ENCODE results near the gene RUBCNL. TPM values are rescaled to one million over a fixed set of nuclear protein-coding genes. Genes with fewer than 3 reads are reported as not detected.

The RUBCNL gene
- total RNA-seq, 1 experiment from 2014 or later = 0.37 TPM

DNA sequence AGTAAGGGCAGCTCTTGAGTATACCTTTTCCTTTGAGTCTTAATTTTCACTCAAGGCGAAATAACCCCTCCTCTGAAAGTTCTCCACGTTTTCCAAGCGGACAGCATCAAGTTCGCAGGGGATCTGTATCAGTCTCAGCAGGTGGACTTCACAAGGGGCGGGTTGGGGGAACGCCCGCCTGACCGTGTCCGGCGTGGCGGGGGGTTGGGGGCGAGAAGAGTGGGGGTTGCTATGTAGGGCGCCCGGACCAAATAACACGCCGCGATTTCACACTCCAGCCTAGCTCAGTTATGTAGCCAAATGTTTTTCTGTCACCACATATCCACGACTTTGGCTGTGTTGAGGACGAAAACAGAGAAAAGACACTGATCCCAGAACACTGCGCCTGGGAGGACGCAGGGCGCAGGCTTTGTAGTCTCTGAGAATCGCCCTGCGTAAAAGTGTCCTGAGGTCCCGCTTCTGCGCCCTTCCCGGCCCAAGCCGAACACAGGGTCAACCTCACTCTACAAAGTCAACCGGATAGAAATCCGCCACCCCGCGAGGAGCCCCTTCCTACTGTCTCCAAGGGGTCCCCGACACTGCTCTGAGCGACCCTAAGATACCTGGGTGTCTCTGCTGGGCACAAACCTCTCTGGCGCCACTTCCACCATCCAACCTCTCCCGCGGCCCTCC lies 524 bp downstream of the RUBCNL start:
- no peak for DNase-seq
- TF ChIP-seq, protein P1, sequence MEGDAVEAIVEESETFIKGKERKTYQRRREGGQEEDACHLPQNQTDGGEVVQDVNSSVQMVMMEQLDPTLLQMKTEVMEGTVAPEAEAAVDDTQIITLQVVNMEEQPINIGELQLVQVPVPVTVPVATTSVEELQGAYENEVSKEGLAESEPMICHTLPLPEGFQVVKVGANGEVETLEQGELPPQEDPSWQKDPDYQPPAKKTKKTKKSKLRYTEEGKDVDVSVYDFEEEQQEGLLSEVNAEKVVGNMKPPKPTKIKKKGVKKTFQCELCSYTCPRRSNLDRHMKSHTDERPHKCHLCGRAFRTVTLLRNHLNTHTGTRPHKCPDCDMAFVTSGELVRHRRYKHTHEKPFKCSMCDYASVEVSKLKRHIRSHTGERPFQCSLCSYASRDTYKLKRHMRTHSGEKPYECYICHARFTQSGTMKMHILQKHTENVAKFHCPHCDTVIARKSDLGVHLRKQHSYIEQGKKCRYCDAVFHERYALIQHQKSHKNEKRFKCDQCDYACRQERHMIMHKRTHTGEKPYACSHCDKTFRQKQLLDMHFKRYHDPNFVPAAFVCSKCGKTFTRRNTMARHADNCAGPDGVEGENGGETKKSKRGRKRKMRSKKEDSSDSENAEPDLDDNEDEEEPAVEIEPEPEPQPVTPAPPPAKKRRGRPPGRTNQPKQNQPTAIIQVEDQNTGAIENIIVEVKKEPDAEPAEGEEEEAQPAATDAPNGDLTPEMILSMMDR (conservative IDR thresholded peaks at IDR 0.05) = no peak
- no peak for TF ChIP-seq EZH2 (IDR thresholded peaks at IDR 0.05; ENCODE audit: low read depth)
- Histone ChIP-seq H3K27ac (no peak overlapping the region), H3K9me2 (ENCODE audit: insufficient read depth) (no peaks in the 10 kb centered on the region), H3K4me3 (no peak overlapping the region), H2AFZ (no peak overlapping the region), H3K36me3 (ENCODE audit: low read depth) (no peaks in the 10 kb centered on the region), H3F3A (ENCODE audit: insufficient read depth, low read depth) (no peaks in the 10 kb centered on the region), H3K9me3 (ENCODE audit: insufficient read depth, low read depth) (no peaks in the 10 kb centered on the region), H3K4me1 (replicated peaks; ENCODE audit: insufficient read depth) (no peaks in the 10 kb centered on the region), H4K20me1 (ENCODE audit: insufficient read depth) (no peaks in the 10 kb centered on the region), H3K27me3 (ENCODE audit: insufficient read depth, low read depth) (no peaks in the 10 kb centered on the region), H3K4me2 (no peak overlapping the region), H3K79me2 (ENCODE audit: low read depth) (no peaks in the 10 kb centered on the region)
- intact Hi-C loops (cut with micrococcal nuclease; ENCODE audit: unreplicated experiment) = no loop called here
- BruUV-seq (replicated peaks) = no TSS peak
- ChIA-PET POLR2A (ENCODE audit: unreplicated experiment) (no interaction called here), CTCF (no interaction called here)

DNA sequence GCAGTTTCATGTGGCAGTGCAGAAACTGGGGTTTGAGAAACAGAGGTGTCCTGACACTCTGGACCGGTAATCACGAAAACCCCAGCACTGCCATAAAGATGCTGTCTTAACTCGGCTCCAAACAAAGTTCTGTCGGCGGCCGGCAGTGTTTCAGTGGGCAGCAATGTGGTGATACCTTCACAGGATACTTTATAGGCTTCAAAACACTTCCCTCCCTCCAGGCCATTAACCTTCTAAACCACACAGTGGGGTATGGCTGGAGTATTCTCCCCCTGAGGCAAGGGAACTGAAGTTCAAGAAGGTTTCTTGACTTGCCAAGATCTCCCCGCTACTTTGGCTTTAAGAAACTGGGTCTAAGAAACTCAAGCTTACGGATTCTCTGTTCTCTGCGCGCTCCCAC lies 1.1 kb downstream of the RUBCNL start:
- H3K79me2 ChIP-seq (ENCODE audit: low read depth) = no peaks in the 10 kb centered on the region
- H2AFZ ChIP-seq = no peak overlapping the region
- TF ChIP-seq, protein P1 (conservative IDR thresholded peaks at IDR 0.05) = no peak
- TF ChIP-seq EZH2 (IDR thresholded peaks at IDR 0.05; ENCODE audit: low read depth) = no peak
- intact Hi-C loops (cut with micrococcal nuclease; ENCODE audit: unreplicated experiment) = no loop called here
- CTCF ChIA-PET = no interaction called here
- H3F3A ChIP-seq (ENCODE audit: insufficient read depth, low read depth) = no peaks in the 10 kb centered on the region
- H3K27me3 ChIP-seq (ENCODE audit: insufficient read depth, low read depth) = no peaks in the 10 kb centered on the region
- POLR2A ChIA-PET (ENCODE audit: unreplicated experiment) = no interaction called here
- DNase-seq = no peak
- H4K20me1 ChIP-seq (ENCODE audit: insufficient read depth) = no peaks in the 10 kb centered on the region
- no TSS peak for BruUV-seq (replicated peaks)
- H3K4me3 ChIP-seq = no peak overlapping the region
- no peak overlapping the region for H3K4me2 ChIP-seq
- no peaks in the 10 kb centered on the region for H3K4me1 ChIP-seq (replicated peaks; ENCODE audit: insufficient read depth)
- no peaks in the 10 kb centered on the region for H3K9me3 ChIP-seq (ENCODE audit: insufficient read depth, low read depth)
- no peaks in the 10 kb centered on the region for H3K36me3 ChIP-seq (ENCODE audit: low read depth)
- H3K9me2 ChIP-seq (ENCODE audit: insufficient read depth) = no peaks in the 10 kb centered on the region
- no peak overlapping the region for H3K27ac ChIP-seq

DNA sequence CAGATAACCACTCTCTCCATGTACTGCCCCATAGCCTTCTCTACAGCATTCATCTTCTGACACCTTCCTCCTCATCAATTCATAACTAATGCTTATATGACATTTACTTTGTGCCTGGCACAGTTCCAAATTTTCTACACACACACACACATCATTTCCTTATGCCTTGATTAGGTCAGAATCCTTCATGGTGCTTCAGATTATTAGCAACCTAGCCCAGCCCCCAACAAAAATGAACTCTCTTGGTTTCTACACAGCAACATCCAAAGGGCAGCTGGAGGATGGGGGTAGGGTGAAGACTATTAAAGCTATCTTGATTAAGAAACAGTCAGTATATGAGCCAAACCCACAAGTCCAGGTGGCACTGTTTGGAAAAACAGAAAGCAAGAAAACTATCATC lies 3.7 kb downstream of the RUBCNL start:
- H3F3A ChIP-seq (ENCODE audit: insufficient read depth, low read depth) = no peaks in the 10 kb centered on the region
- H3K4me2 ChIP-seq = no peak overlapping the region
- H3K9me3 ChIP-seq (ENCODE audit: insufficient read depth, low read depth) = no peaks in the 10 kb centered on the region
- H3K79me2 ChIP-seq (ENCODE audit: low read depth) = no peaks in the 10 kb centered on the region
- POLR2A ChIA-PET (ENCODE audit: unreplicated experiment) = no interaction called here
- intact Hi-C loops (cut with micrococcal nuclease; ENCODE audit: unreplicated experiment) = no loop called here
- no peak for DNase-seq
- no peak overlapping the region for H3K4me3 ChIP-seq
- H2AFZ ChIP-seq = no peak overlapping the region
- no peaks in the 10 kb centered on the region for H3K27me3 ChIP-seq (ENCODE audit: insufficient read depth, low read depth)
- no peaks in the 10 kb centered on the region for H3K36me3 ChIP-seq (ENCODE audit: low read depth)
- CTCF ChIA-PET = no interaction called here
- H3K9me2 ChIP-seq (ENCODE audit: insufficient read depth) = no peaks in the 10 kb centered on the region
- BruUV-seq (replicated peaks) = no TSS peak
- no peaks in the 10 kb centered on the region for H3K4me1 ChIP-seq (replicated peaks; ENCODE audit: insufficient read depth)
- no peaks in the 10 kb centered on the region for H4K20me1 ChIP-seq (ENCODE audit: insufficient read depth)
- no peak overlapping the region for H3K27ac ChIP-seq
- TF ChIP-seq EZH2 (IDR thresholded peaks at IDR 0.05; ENCODE audit: low read depth) = no peak
- TF ChIP-seq, protein P1 (conservative IDR thresholded peaks at IDR 0.05) = no peak
